HCT116 (cell line): Measurements from ENCODE around the gene ZNF594.
"Not testable (repeated sequence)": the region's sequence is repeated elsewhere in the genome, so short reads cannot be mapped to it uniquely, and the experiment has no call there.

Experiments
- EZH2phosphoT487 ChIP-seq: fragments of 200-600 bp; IDR thresholded peaks from 2 replicates; pipeline ENCODE4 v1.6.1; 2018; ENCODE audit warnings: antibody characterized with exemption, borderline replicate concordance
- FOSL1 ChIP-seq: IDR thresholded peaks from 2 replicates; pipeline ENCODE4 v1.6.1; 2012; ENCODE audit warnings: low read depth
- POLR2A ChIP-seq: IDR thresholded peaks from 2 replicates; pipeline ENCODE4 v1.7.0; 2011; ENCODE audit warnings: borderline replicate concordance; ENCODE audit not compliant: insufficient read depth, insufficient read length; ENCODE audit errors: extremely low read depth
- POLR2AphosphoS5 ChIP-seq: IDR thresholded peaks from 2 replicates; pipeline ENCODE4 v1.6.1; 2011; ENCODE audit warnings: mild to moderate bottlenecking, low read depth, low read length, moderate library complexity
- REST ChIP-seq: IDR thresholded peaks from 2 replicates; pipeline ENCODE4 v1.6.1; 2012; ENCODE audit warnings: low read depth
- YY1 ChIP-seq: IDR thresholded peaks from 2 replicates; pipeline ENCODE4 v1.6.1; 2011; ENCODE audit warnings: low read length, low read depth, moderate library complexity, mild to moderate bottlenecking; ENCODE audit not compliant: insufficient replicate concordance; ENCODE audit errors: extremely low read depth
- TF ChIP-seq, protein P1 (sequence below), 3 experiments: fragments of 200-600 bp in 1 of 3; sonication (generic) in 1 of 3; IDR thresholded peaks in 2 of 3; conservative IDR thresholded peaks in 1 of 3; 2 replicates each; pipeline ENCODE4 v1.5.1; 2012 to 2017; ENCODE audit warnings: low read depth in 2 of 3, low read length in 2 of 3, antibody characterized with exemption in 1 of 3, borderline replicate concordance in 1 of 3, control low read depth in 1 of 3, mild to moderate bottlenecking in 1 of 3, mixed read lengths in 1 of 3, mixed run types in 1 of 3, moderate library complexity in 1 of 3; ENCODE audit not compliant: insufficient read depth in 1 of 3
- TF ChIP-seq, protein P2 (sequence below): IDR thresholded peaks from 2 replicates; pipeline ENCODE4 v1.6.1; 2011; ENCODE audit warnings: mild to moderate bottlenecking, low read length, moderate library complexity; ENCODE audit not compliant: insufficient replicate concordance; ENCODE audit errors: extremely low read depth

GRCh38 chr17:5165791-5166564 is 25.7 kb downstream of the ZNF594 start:
- TF ChIP-seq, protein P1, sequence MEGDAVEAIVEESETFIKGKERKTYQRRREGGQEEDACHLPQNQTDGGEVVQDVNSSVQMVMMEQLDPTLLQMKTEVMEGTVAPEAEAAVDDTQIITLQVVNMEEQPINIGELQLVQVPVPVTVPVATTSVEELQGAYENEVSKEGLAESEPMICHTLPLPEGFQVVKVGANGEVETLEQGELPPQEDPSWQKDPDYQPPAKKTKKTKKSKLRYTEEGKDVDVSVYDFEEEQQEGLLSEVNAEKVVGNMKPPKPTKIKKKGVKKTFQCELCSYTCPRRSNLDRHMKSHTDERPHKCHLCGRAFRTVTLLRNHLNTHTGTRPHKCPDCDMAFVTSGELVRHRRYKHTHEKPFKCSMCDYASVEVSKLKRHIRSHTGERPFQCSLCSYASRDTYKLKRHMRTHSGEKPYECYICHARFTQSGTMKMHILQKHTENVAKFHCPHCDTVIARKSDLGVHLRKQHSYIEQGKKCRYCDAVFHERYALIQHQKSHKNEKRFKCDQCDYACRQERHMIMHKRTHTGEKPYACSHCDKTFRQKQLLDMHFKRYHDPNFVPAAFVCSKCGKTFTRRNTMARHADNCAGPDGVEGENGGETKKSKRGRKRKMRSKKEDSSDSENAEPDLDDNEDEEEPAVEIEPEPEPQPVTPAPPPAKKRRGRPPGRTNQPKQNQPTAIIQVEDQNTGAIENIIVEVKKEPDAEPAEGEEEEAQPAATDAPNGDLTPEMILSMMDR (IDR thresholded peaks at IDR 0.05 in 2 of 3, conservative IDR thresholded peaks at IDR 0.05 in 1 of 3; ENCODE audit: borderline replicate concordance in 1 of 3, insufficient read depth in 1 of 3, low read depth in 2 of 3, low read length in 2 of 3), result not testable (repeated sequence)
- not testable (repeated sequence) for TF ChIP-seq REST, POLR2AphosphoS5, FOSL1, YY1, EZH2phosphoT487, POLR2A
- TF ChIP-seq, protein P2, sequence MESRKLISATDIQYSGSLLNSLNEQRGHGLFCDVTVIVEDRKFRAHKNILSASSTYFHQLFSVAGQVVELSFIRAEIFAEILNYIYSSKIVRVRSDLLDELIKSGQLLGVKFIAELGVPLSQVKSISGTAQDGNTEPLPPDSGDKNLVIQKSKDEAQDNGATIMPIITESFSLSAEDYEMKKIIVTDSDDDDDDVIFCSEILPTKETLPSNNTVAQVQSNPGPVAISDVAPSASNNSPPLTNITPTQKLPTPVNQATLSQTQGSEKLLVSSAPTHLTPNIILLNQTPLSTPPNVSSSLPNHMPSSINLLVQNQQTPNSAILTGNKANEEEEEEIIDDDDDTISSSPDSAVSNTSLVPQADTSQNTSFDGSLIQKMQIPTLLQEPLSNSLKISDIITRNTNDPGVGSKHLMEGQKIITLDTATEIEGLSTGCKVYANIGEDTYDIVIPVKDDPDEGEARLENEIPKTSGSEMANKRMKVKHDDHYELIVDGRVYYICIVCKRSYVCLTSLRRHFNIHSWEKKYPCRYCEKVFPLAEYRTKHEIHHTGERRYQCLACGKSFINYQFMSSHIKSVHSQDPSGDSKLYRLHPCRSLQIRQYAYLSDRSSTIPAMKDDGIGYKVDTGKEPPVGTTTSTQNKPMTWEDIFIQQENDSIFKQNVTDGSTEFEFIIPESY, result not testable (repeated sequence)
